Measurements from ENCODE around the gene PLIN5. TPM values are rescaled to one million over a fixed set of nuclear protein-coding genes. Genes with fewer than 3 reads are reported as not detected.

Gene PLIN5, protein sequence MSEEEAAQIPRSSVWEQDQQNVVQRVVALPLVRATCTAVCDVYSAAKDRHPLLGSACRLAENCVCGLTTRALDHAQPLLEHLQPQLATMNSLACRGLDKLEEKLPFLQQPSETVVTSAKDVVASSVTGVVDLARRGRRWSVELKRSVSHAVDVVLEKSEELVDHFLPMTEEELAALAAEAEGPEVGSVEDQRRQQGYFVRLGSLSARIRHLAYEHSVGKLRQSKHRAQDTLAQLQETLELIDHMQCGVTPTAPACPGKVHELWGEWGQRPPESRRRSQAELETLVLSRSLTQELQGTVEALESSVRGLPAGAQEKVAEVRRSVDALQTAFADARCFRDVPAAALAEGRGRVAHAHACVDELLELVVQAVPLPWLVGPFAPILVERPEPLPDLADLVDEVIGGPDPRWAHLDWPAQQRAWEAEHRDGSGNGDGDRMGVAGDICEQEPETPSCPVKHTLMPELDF
- total RNA-seq (10 to 100 TPM; 13.3 to 83.8 TPM), polyA plus RNA-seq (10 to 100 TPM; 51.8 to 61.5 TPM)

DNA sequence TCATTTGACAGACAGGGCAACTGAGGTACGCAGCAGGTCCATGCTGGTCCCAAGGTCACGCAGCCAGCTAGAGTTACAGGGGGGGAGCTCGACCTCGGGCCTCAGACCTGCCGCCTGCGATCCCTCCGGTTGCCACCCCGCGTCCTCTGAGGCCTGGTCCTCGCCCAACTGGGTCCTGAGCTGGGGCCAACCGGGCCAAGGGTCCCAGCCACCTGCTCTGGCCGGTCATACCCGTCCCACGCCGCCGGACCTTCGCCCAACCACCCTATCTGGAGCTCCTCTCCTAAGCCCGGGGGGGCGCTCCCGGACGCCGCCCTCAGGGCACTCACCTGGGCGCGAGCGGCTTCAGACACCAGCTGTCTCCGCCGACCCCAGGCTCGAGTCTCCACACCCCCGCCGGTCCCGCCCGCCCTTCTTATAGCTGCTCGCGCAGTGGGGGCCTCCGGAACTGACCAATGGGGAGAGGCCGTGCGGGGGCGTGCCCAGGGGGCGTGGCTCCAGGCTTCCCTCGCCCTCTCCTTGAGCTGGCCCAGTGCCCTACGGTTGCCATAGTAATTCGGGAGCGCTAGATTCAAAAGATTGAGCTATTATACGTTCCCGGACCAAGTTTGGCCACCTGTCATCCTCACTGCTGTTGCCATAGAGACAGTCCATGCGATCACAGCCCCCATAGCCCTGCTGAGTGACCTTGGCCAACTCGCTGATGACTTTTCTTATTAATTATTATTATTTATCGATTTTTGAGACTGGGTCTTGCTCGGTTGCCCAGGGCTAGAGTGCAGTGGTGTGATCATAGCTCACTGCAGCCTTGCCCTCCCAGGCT lies at the start of gene PLIN5:
Gene PLIN5, minus strand, starts transcription at position 389 of the 823 bp plus-strand sequence. CDS start 1,150 bp downstream, outside the sequence.
- Histone ChIP-seq H3K27ac (ENCODE audit: low read depth in 1 of 2, low read length in 2 of 2) (peak within 1 kb of the TSS; percentile 80 to 81), H3K27me3 (ENCODE audit: control insufficient read depth in 4 of 4, insufficient read depth in 4 of 4, low read length in 3 of 4) (no peaks in the 10 kb centered on the region), H3K36me3 (ENCODE audit: control insufficient read depth in 4 of 4, insufficient read depth in 3 of 4, low read depth in 1 of 4, low read length in 3 of 4) (peaks cover 0 to 2% (median 0%) of the 10 kb centered on the region in 4 donors), H3K9me3 (ENCODE audit: control insufficient read depth in 4 of 4, low read length in 3 of 4) (no peaks in the 10 kb centered on the region), H3K4me1 (ENCODE audit: control insufficient read depth in 4 of 4, insufficient read depth in 4 of 4, low read length in 3 of 4) (peaks cover 2 to 25% (median 10%) of the 10 kb centered on the region in 4 donors), H3K9ac (ENCODE audit: low read depth in 1 of 2, low read length in 2 of 2) (no peak within 1 kb of the TSS), H3K4me3 (ENCODE audit: low read depth in 1 of 3, low read length in 3 of 3) (peak within 1 kb of the TSS in 2 of 3 donors; percentile 85 to 94)
- 4% methylated on average over 49 of the region's 49 CpGs for WGBS
- TF ChIP-seq JUND (IDR thresholded peaks at IDR 0.05) (no peak), NR2F2 (IDR thresholded peaks at IDR 0.05) (no peak), REST (IDR thresholded peaks at IDR 0.05) (peak; percentile 57), EGR1 (IDR thresholded peaks at IDR 0.05; ENCODE audit: low read depth in 2 of 2) (peak; percentile 89 to 92), GABPA (IDR thresholded peaks at IDR 0.05 in 1 of 2, conservative IDR thresholded peaks at IDR 0.05 in 1 of 2) (no peak), FOXA1 (IDR thresholded peaks at IDR 0.05) (no peak), HNF4A (conservative IDR thresholded peaks at IDR 0.05) (peak; percentile 31 to 76), YY1 (IDR thresholded peaks at IDR 0.05) (no peak), HNF4G (IDR thresholded peaks at IDR 0.05) (no peak), FOXA2 (IDR thresholded peaks at IDR 0.05) (no peak), RXRA (IDR thresholded peaks at IDR 0.05) (peak; percentile 30 to 67), SP1 (IDR thresholded peaks at IDR 0.05) (no peak), RAD21 (IDR thresholded peaks at IDR 0.05) (peak in 1 of 2 donors; percentile 4), TAF1 (conservative IDR thresholded peaks at IDR 0.05) (peak; percentile 84)
- TF ChIP-seq, protein P1, sequence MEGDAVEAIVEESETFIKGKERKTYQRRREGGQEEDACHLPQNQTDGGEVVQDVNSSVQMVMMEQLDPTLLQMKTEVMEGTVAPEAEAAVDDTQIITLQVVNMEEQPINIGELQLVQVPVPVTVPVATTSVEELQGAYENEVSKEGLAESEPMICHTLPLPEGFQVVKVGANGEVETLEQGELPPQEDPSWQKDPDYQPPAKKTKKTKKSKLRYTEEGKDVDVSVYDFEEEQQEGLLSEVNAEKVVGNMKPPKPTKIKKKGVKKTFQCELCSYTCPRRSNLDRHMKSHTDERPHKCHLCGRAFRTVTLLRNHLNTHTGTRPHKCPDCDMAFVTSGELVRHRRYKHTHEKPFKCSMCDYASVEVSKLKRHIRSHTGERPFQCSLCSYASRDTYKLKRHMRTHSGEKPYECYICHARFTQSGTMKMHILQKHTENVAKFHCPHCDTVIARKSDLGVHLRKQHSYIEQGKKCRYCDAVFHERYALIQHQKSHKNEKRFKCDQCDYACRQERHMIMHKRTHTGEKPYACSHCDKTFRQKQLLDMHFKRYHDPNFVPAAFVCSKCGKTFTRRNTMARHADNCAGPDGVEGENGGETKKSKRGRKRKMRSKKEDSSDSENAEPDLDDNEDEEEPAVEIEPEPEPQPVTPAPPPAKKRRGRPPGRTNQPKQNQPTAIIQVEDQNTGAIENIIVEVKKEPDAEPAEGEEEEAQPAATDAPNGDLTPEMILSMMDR (IDR thresholded peaks at IDR 0.05; ENCODE audit: low read depth, low read length, missing input control), result peak; percentile 24
- TF ChIP-seq, protein P2, sequence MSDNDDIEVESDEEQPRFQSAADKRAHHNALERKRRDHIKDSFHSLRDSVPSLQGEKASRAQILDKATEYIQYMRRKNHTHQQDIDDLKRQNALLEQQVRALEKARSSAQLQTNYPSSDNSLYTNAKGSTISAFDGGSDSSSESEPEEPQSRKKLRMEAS (IDR thresholded peaks at IDR 0.05), result peak; percentile 18
- TF ChIP-seq, protein P3, sequence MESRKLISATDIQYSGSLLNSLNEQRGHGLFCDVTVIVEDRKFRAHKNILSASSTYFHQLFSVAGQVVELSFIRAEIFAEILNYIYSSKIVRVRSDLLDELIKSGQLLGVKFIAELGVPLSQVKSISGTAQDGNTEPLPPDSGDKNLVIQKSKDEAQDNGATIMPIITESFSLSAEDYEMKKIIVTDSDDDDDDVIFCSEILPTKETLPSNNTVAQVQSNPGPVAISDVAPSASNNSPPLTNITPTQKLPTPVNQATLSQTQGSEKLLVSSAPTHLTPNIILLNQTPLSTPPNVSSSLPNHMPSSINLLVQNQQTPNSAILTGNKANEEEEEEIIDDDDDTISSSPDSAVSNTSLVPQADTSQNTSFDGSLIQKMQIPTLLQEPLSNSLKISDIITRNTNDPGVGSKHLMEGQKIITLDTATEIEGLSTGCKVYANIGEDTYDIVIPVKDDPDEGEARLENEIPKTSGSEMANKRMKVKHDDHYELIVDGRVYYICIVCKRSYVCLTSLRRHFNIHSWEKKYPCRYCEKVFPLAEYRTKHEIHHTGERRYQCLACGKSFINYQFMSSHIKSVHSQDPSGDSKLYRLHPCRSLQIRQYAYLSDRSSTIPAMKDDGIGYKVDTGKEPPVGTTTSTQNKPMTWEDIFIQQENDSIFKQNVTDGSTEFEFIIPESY (IDR thresholded peaks at IDR 0.05), result peak; percentile 1
- TF ChIP-seq, protein P4, sequence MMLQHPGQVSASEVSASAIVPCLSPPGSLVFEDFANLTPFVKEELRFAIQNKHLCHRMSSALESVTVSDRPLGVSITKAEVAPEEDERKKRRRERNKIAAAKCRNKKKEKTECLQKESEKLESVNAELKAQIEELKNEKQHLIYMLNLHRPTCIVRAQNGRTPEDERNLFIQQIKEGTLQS (IDR thresholded peaks at IDR 0.05), result no peak
- peak; percentile 96 for DNase-seq (ENCODE audit: low spot score)

Data from liver (tissue), 9 donors.